IMR-90 (cell line): ENCODE data around the gene FAM210B. TPM values are rescaled to one million over a fixed set of nuclear protein-coding genes. Genes with fewer than 3 reads are reported as not detected.

ENCODE experiments used
- ATAC-seq: fragments of 200-7000 bp; cut with Tn5 transposase; 2 replicates; pipeline ENCODE4 v1.9.1; 2020; ENCODE audit warnings: low read depth, mild to moderate bottlenecking, moderate library complexity
- BruUV-seq: library from RNA; stranded (reverse); fragments of 400-500 nt; replicated peaks from 2 replicates; lab custom pipeline; 2021; lab: Mats Ljungman, UMichigan
- CTCF ChIA-PET: fragments of 300-600 bp; formaldehyde crosslinking; extraction: SDS; loops from one replicate; lab custom pipeline; 2021; ENCODE audit warnings: antibody characterized with exemption; lab: Yijun Ruan, JAX
- POLR2A ChIA-PET: fragments of 300-600 bp; sonication (Branson Sonifier 250); formaldehyde crosslinking; loops from one replicate; lab custom pipeline; 2022; ENCODE audit warnings: antibody characterized with exemption; ENCODE audit not compliant: unreplicated experiment; lab: Charles Lee
- DNase-seq: peaks from one replicate; pipeline ENCODE4 v3.0.0; 2013
- H2AFZ ChIP-seq: replicated peaks from 2 replicates; pipeline ENCODE3; 2013; ENCODE audit warnings: low read length, mild to moderate bottlenecking; ENCODE audit not compliant: poor library complexity
- H2AK5ac ChIP-seq: 2 replicates; pipeline ENCODE4 v1.6.1; 2013; ENCODE audit warnings: low read depth, low read length, inconsistent platforms
- H2AK9ac ChIP-seq: replicated peaks from 2 replicates; pipeline ENCODE3; 2013; ENCODE audit warnings: mild to moderate bottlenecking, low read depth, low read length, moderate library complexity; ENCODE audit not compliant: poor library complexity
- H2BK120ac ChIP-seq: 2 replicates; pipeline ENCODE4 v1.6.1; 2013; ENCODE audit warnings: low read depth, low read length, inconsistent platforms
- H2BK15ac ChIP-seq: 3 replicates; pipeline ENCODE4 v1.6.1; 2013; ENCODE audit warnings: low read depth, low read length, inconsistent platforms
- H2BK20ac ChIP-seq: 2 replicates; pipeline ENCODE4 v1.6.1; 2013; ENCODE audit warnings: low read depth, mild to moderate bottlenecking, inconsistent platforms, low read length, moderate library complexity
- H2BK5ac ChIP-seq: 2 replicates; pipeline ENCODE4 v1.6.1; 2013; ENCODE audit warnings: mild to moderate bottlenecking, low read depth, low read length, inconsistent platforms; ENCODE audit not compliant: poor library complexity, severe bottlenecking
- H3K14ac ChIP-seq: replicated peaks from 2 replicates; pipeline ENCODE4 v1.6.1; 2013; ENCODE audit warnings: low read depth, low read length, inconsistent platforms
- H3K18ac ChIP-seq: 2 replicates; pipeline ENCODE4 v1.6.1; 2013; ENCODE audit warnings: low read depth, low read length, control low read depth
- H3K23ac ChIP-seq: 2 replicates; pipeline ENCODE4 v1.6.1; 2013; ENCODE audit warnings: low read depth, low read length, inconsistent platforms
- H3K27ac ChIP-seq: 2 replicates; pipeline ENCODE4 v1.5.1; 2013; ENCODE audit warnings: mild to moderate bottlenecking, control low read depth, low read length; ENCODE audit not compliant: insufficient read depth
- H3K27me3 ChIP-seq: 2 replicates; pipeline ENCODE4 v1.6.1; 2013; ENCODE audit warnings: low read length; ENCODE audit not compliant: control insufficient read depth, insufficient read depth
- H3K36me3 ChIP-seq: 2 replicates; pipeline ENCODE4 v1.6.1; 2013; ENCODE audit warnings: low read length, mixed read lengths; ENCODE audit not compliant: control insufficient read depth, insufficient read depth
- H3K4ac ChIP-seq: 2 replicates; pipeline ENCODE4 v1.6.1; 2013; ENCODE audit warnings: low read depth, low read length, inconsistent platforms
- H3K4me1 ChIP-seq: 2 replicates; pipeline ENCODE4 v1.6.1; 2013; ENCODE audit warnings: low read length, mixed read lengths; ENCODE audit not compliant: control insufficient read depth, insufficient read depth
- H3K4me2 ChIP-seq: 2 replicates; pipeline ENCODE4 v1.6.1; 2013; ENCODE audit warnings: low read depth, mild to moderate bottlenecking, control low read depth, low read length, moderate library complexity
- H3K4me3 ChIP-seq: 2 replicates; pipeline ENCODE4 v1.5.1; 2013; ENCODE audit warnings: low read depth, mild to moderate bottlenecking, control low read depth, low read length, moderate library complexity; ENCODE audit not compliant: insufficient read depth
- H3K56ac ChIP-seq: 2 replicates; pipeline ENCODE4 v1.6.1; 2013; ENCODE audit warnings: low read length, inconsistent platforms; ENCODE audit not compliant: insufficient read depth; ENCODE audit errors: extremely low read depth
- H3K79me1 ChIP-seq, 2 experiments: 2 replicates each; pipeline ENCODE4 v1.6.1; 2013; ENCODE audit warnings: low read length in 2 of 2, inconsistent platforms in 1 of 2, low read depth in 1 of 2
- H3K9ac ChIP-seq: 2 replicates; pipeline ENCODE4 v1.6.1; 2013; ENCODE audit warnings: low read depth, low read length, control low read depth
- H3K9me1 ChIP-seq: 2 replicates; pipeline ENCODE4 v1.6.1; 2013; ENCODE audit warnings: low read length, inconsistent platforms; ENCODE audit not compliant: insufficient read depth
- H3K9me3 ChIP-seq: 2 replicates; pipeline ENCODE4 v1.6.1; 2013; ENCODE audit warnings: low read length; ENCODE audit not compliant: control insufficient read depth, insufficient read depth
- H4K20me1 ChIP-seq: 2 replicates; pipeline ENCODE4 v1.6.1; 2013; ENCODE audit warnings: low read length, inconsistent platforms; ENCODE audit not compliant: insufficient read depth
- H4K5ac ChIP-seq: 2 replicates; pipeline ENCODE4 v1.6.1; 2013; ENCODE audit warnings: mild to moderate bottlenecking, low read depth, low read length, control low read depth
- H4K8ac ChIP-seq, 2 experiments: 2 replicates each; pipeline ENCODE4 v1.6.1; 2013; ENCODE audit warnings: low read depth in 2 of 2, low read length in 2 of 2, control low read depth in 1 of 2, inconsistent platforms in 1 of 2
- H4K91ac ChIP-seq: 2 replicates; pipeline ENCODE4 v1.6.1; 2013; ENCODE audit warnings: low read depth, low read length, inconsistent platforms; ENCODE audit not compliant: insufficient read depth
- BHLHE40 ChIP-seq: fragments of 150-350 bp; IDR thresholded peaks from 2 replicates; pipeline ENCODE4 v1.6.1; 2016; ENCODE audit warnings: mild to moderate bottlenecking, low read depth, low read length
- MAZ ChIP-seq: IDR thresholded peaks from 2 replicates; pipeline ENCODE4 v1.6.1; 2012; ENCODE audit warnings: low read depth, mild to moderate bottlenecking, low read length, improper control_type of control experiment, moderate library complexity, borderline replicate concordance
- MXI1 ChIP-seq: IDR thresholded peaks from 2 replicates; pipeline ENCODE4 v1.6.1; 2012; ENCODE audit warnings: low read depth, mild to moderate bottlenecking, low read length, moderate library complexity, borderline replicate concordance
- NFE2L2 ChIP-seq: fragments of 150-350 bp; IDR thresholded peaks from 2 replicates; pipeline ENCODE4 v1.6.1; 2016; ENCODE audit warnings: low read depth, mild to moderate bottlenecking, low read length
- POLR2A ChIP-seq: IDR thresholded peaks from 2 replicates; pipeline ENCODE4 v1.6.1; 2012; ENCODE audit warnings: mild to moderate bottlenecking, low read depth, low read length
- RAD21 ChIP-seq: IDR thresholded peaks from 2 replicates; pipeline ENCODE4 v1.6.1; 2012; ENCODE audit warnings: low read length, improper control_type of control experiment
- RCOR1 ChIP-seq: IDR thresholded peaks from 2 replicates; pipeline ENCODE4 v1.6.1; 2012; ENCODE audit warnings: mild to moderate bottlenecking, low read length, improper control_type of control experiment; ENCODE audit not compliant: insufficient replicate concordance
- SMC3 ChIP-seq: fragments of 150-350 bp; IDR thresholded peaks from 2 replicates; pipeline ENCODE4 v1.6.1; 2016; ENCODE audit warnings: low read depth, mild to moderate bottlenecking, antibody characterized with exemption, low read length, moderate library complexity
- USF2 ChIP-seq: fragments of 150-350 bp; IDR thresholded peaks from 2 replicates; pipeline ENCODE4 v1.6.1; 2017; ENCODE audit warnings: mild to moderate bottlenecking, antibody characterized with exemption, low read length, low read depth
- WGBS, 2 experiments: methylation state at CpG; one replicate each; pipeline versions ENCODE4 v1.1.5 to v1.1.7; 2013; ENCODE audit warnings: missing lambda C conversion rate in 2 of 2; ENCODE audit not compliant: insufficient read length in 1 of 2; ENCODE audit errors: extremely low coverage in 2 of 2; 5-methylcytosine and 5-hydroxymethylcytosine counted together
- dilution Hi-C: fragments of 300-500 bp; cut with HindIII; formaldehyde crosslinking; loops from one replicate; pipeline ENCODE4 v1.14.3; 2018; ENCODE audit warnings: low sequenced_read_pairs; ENCODE audit not compliant: unreplicated experiment
- in situ Hi-C: fragments of 300-500 bp; cut with MboI; formaldehyde crosslinking; loops from 3 replicates; pipeline ENCODE4 v1.14.3; 2019; ENCODE audit warnings: low sequenced_read_pairs, inconsistent platforms, mixed read lengths
- intact Hi-C: fragments of 100-400 bp; cut with micrococcal nuclease; formaldehyde crosslinking; loops from 2 replicates; pipeline ENCODE4 v1.10.0; 2022
- polyA plus RNA-seq, 3 experiments: library from polyadenylated mRNA; depleted of rRNA; stranded (reverse); fragments of >200 nt; gene quantifications; 2 replicates each; pipeline ENCODE4 v1.2.3, GENCODE V29; 2012; ENCODE audit warnings: low replicate concordance in 1 of 3
- total RNA-seq: library from RNA; depleted of rRNA; stranded (reverse); fragments of >200 nt; gene quantifications from 2 replicates; pipeline ENCODE4 v1.2.3, GENCODE V29; 2012
- TF ChIP-seq, protein P1 (sequence below): conservative IDR thresholded peaks from 2 replicates; pipeline ENCODE4 v1.5.1; 2012; ENCODE audit warnings: mild to moderate bottlenecking, low read depth, low read length, improper control_type of control experiment

The FAM210B gene
- total and polyA plus RNA-seq, 2 of the 4 experiments (the other 2 are of a cell fraction) = 29.5 to 45.0 TPM

- DNase-seq (peak; percentile 8), ATAC-seq (peak; percentile 42; the same call in 1 of the 2 replicates)
- H2BK20ac ChIP-seq = no peak overlapping the region
- no peaks in the 10 kb centered on the region for H3K9me3 ChIP-seq
- no peaks in the 10 kb centered on the region for H4K20me1 ChIP-seq
- H3K4me1 ChIP-seq = no peaks in the 10 kb centered on the region
- WGBS, 2 experiments = no CpG with 5 or more reads among the region's 5 CpGs
- no peak overlapping the region for H3K18ac ChIP-seq
- no peak overlapping the region for H3K4me3 ChIP-seq
- dilution Hi-C loops = no loop called here
- H2BK15ac ChIP-seq = no peak overlapping the region
- no peak overlapping the region for H2BK5ac ChIP-seq
- H3K27ac ChIP-seq = no peak overlapping the region
- H3K4ac ChIP-seq = no peak overlapping the region
- H3K23ac ChIP-seq = no peak overlapping the region
- no peak overlapping the region for H2AK9ac ChIP-seq
- no peak overlapping the region for H2AK5ac ChIP-seq
- no peak for TF ChIP-seq NFE2L2
- no peak for TF ChIP-seq BHLHE40
- no peak for TF ChIP-seq RCOR1
- no peak for TF ChIP-seq MXI1
- TF ChIP-seq, protein P1, sequence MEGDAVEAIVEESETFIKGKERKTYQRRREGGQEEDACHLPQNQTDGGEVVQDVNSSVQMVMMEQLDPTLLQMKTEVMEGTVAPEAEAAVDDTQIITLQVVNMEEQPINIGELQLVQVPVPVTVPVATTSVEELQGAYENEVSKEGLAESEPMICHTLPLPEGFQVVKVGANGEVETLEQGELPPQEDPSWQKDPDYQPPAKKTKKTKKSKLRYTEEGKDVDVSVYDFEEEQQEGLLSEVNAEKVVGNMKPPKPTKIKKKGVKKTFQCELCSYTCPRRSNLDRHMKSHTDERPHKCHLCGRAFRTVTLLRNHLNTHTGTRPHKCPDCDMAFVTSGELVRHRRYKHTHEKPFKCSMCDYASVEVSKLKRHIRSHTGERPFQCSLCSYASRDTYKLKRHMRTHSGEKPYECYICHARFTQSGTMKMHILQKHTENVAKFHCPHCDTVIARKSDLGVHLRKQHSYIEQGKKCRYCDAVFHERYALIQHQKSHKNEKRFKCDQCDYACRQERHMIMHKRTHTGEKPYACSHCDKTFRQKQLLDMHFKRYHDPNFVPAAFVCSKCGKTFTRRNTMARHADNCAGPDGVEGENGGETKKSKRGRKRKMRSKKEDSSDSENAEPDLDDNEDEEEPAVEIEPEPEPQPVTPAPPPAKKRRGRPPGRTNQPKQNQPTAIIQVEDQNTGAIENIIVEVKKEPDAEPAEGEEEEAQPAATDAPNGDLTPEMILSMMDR = no peak
- TF ChIP-seq POLR2A = no peak
- TF ChIP-seq SMC3 = no peak
- no peak for TF ChIP-seq USF2
- no peak for TF ChIP-seq RAD21
- no peak for TF ChIP-seq MAZ
- POLR2A ChIA-PET = no interaction called here
- no TSS peak for BruUV-seq
- no peaks in the 10 kb centered on the region for H3K9me1 ChIP-seq
- no peak overlapping the region for H3K14ac ChIP-seq
- no peak overlapping the region for H3K56ac ChIP-seq
- no peak overlapping the region for H4K91ac ChIP-seq
- no peak overlapping the region for H4K8ac ChIP-seq
- no peaks in the 10 kb centered on the region for H3K36me3 ChIP-seq
- no peak overlapping the region for H3K4me2 ChIP-seq
- no peak overlapping the region for H2BK120ac ChIP-seq
- H4K5ac ChIP-seq = no peak overlapping the region
- in situ Hi-C loops = no loop called here
- intact Hi-C loops = no loop called here
- no peaks in the 10 kb centered on the region for H3K27me3 ChIP-seq
- no peak overlapping the region for H3K9ac ChIP-seq
- no peaks in the 10 kb centered on the region for H3K79me1 ChIP-seq
- CTCF ChIA-PET = no interaction called here
- H2AFZ ChIP-seq = no peak overlapping the region
Measured at GRCh38 chr20:56328861-56329260, 29.9 kb upstream of the FAM210B start.
